HepG2 (cell line): Measurements from ENCODE around the gene POMGNT2. TPM values are rescaled to one million over a fixed set of nuclear protein-coding genes. Genes with fewer than 3 reads are reported as not detected.

Experiments used
- CCDC6 ChIP-seq: sonication (generic); formaldehyde crosslinking; IDR thresholded peaks from 2 replicates; pipeline ENCODE4 v1.8.1; 2022; ENCODE audit warnings: mild to moderate bottlenecking, missing genetic modification reagents, moderate library complexity
- CEBPG ChIP-seq: IDR thresholded peaks from 2 replicates; pipeline ENCODE4 v1.6.1; 2016
- ETV5 ChIP-seq: IDR thresholded peaks from 2 replicates; pipeline ENCODE4 v1.6.1; 2018; ENCODE audit warnings: missing biosample characterization, missing genetic modification reagents, inconsistent platforms, borderline replicate concordance
- FOSL2 ChIP-seq: sonication (generic); formaldehyde crosslinking; IDR thresholded peaks from 2 replicates; pipeline ENCODE4 v1.4.0; 2020; ENCODE audit warnings: missing genetic modification reagents
- GABPB1 ChIP-seq: IDR thresholded peaks from 2 replicates; pipeline ENCODE4 v1.6.1; 2016; ENCODE audit warnings: mild to moderate bottlenecking, missing genetic modification reagents, moderate library complexity, missing compliant biosample characterization
- HMG20A ChIP-seq: IDR thresholded peaks from 2 replicates; pipeline ENCODE4 v1.6.1; 2016; ENCODE audit warnings: borderline replicate concordance
- IKZF5 ChIP-seq: IDR thresholded peaks from 2 replicates; pipeline ENCODE4 v1.6.1; 2018; ENCODE audit warnings: missing genetic modification reagents, mild to moderate bottlenecking, missing compliant biosample characterization
- MAFK ChIP-seq, 2 experiments: IDR thresholded peaks in 1 of 2; conservative IDR thresholded peaks in 1 of 2; 2 replicates each; pipeline ENCODE4 v1.6.1; 2011; ENCODE audit warnings: improper control_type of control experiment in 2 of 2, low read length in 2 of 2
- ZFP36L1 ChIP-seq: sonication (generic); formaldehyde crosslinking; IDR thresholded peaks from 2 replicates; pipeline ENCODE4 v1.8.0; 2022; ENCODE audit warnings: mild to moderate bottlenecking, missing genetic modification reagents, moderate library complexity
- ZFX ChIP-seq: sonication (generic); formaldehyde crosslinking; IDR thresholded peaks from 2 replicates; pipeline ENCODE4 v1.4.0; 2020; ENCODE audit warnings: mild to moderate bottlenecking, low read depth, missing genetic modification reagents, moderate library complexity
- ZFYVE20 ChIP-seq: sonication (generic); formaldehyde crosslinking; IDR thresholded peaks from 2 replicates; pipeline ENCODE4 v1.8.0; 2023; ENCODE audit warnings: low read depth, mild to moderate bottlenecking, moderate library complexity, missing genetic modification reagents, borderline replicate concordance
- ZNF841 ChIP-seq: sonication (generic); formaldehyde crosslinking; IDR thresholded peaks from 2 replicates; pipeline ENCODE4 v1.8.1; 2023; ENCODE audit warnings: missing genetic modification reagents, borderline replicate concordance
- polyA plus RNA-seq, 8 experiments: library from polyadenylated mRNA; depleted of rRNA in 3 of 8; stranded (reverse) in 7 of 8; unstranded in 1 of 8; fragments of >200 nt; fragmentation: Illumina TruSeq in 4 of 8; extraction: Trizol in 4 of 8; gene quantifications; 2 replicates each; pipeline versions ENCODE4 v1.2.1 to v1.2.3, GENCODE V29; 2011 to 2016; ENCODE audit warnings: low read depth in 4 of 8, missing spikeins in 1 of 8, mixed read lengths in 1 of 8; ENCODE audit not compliant: insufficient read depth in 1 of 8
- total RNA-seq, 5 experiments: library from RNA; depleted of rRNA; stranded (reverse); fragments of >200 nt; fragmentation: Illumina TruSeq; extraction: Trizol; gene quantifications; 2 replicates each; pipeline ENCODE4 v1.2.3, GENCODE V29; 2016; ENCODE audit warnings: low read depth in 1 of 5
- TF ChIP-seq, protein P1 (sequence below): sonication (generic); formaldehyde crosslinking; IDR thresholded peaks from 2 replicates; pipeline ENCODE4 v1.4.0; 2020; ENCODE audit warnings: missing genetic modification reagents, mild to moderate bottlenecking, borderline replicate concordance
- TF ChIP-seq, protein P2 (sequence below): IDR thresholded peaks from 2 replicates; pipeline ENCODE4 v1.6.1; 2016; ENCODE audit warnings: missing compliant biosample characterization, missing genetic modification reagents, borderline replicate concordance

The POMGNT2 gene
- total and polyA plus RNA-seq, 2 of the 13 experiments (the other 11 are each of a cell fraction or from before 2014, with no cell fraction given) = 10.5 to 12.4 TPM

- TF ChIP-seq ZFX (0 out of 2 replicates have a peak, but pooled peaks have one; percentile 20), ZFP36L1 (CRISPR knock-in tag) (no peak), CEBPG (no peak), MAFK (conservative IDR thresholded peaks at IDR 0.05 in 1 of 2, IDR thresholded peaks at IDR 0.05 in 1 of 2; ENCODE audit: low read length in 2 of 2) (0 out of 4 replicates have a peak, but pooled peaks of 1 of the 2 experiments have one; percentile 13), ETV5 (CRISPR knock-in tag) (peak; percentile 77; the same call in 1 of the 2 replicates), CCDC6 (CRISPR knock-in tag) (no peak), FOSL2 (CRISPR knock-in tag) (peak; percentile 53), ZNF841 (no peak), HMG20A (CRISPR knock-in tag) (peak; percentile 79; the same call in 1 of the 2 replicates), ZFYVE20 (CRISPR knock-in tag) (no peak), IKZF5 (CRISPR knock-in tag) (peak; percentile 34; the same call in 1 of the 2 replicates), GABPB1 (peak; percentile 42; the same call in 1 of the 2 replicates)
- TF ChIP-seq, protein P1, sequence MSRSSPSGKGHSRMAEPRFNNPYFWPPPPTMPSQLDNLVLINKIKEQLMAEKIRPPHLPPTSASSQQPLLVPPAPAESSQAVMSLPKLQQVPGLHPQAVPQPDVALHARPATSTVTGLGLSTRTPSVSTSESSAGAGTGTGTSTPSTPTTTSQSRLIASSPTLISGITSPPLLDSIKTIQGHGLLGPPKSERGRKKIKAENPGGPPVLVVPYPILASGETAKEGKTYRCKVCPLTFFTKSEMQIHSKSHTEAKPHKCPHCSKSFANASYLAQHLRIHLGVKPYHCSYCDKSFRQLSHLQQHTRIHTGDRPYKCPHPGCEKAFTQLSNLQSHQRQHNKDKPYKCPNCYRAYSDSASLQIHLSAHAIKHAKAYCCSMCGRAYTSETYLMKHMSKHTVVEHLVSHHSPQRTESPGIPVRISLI (CRISPR knock-in tag) = no peak
- TF ChIP-seq, protein P2, sequence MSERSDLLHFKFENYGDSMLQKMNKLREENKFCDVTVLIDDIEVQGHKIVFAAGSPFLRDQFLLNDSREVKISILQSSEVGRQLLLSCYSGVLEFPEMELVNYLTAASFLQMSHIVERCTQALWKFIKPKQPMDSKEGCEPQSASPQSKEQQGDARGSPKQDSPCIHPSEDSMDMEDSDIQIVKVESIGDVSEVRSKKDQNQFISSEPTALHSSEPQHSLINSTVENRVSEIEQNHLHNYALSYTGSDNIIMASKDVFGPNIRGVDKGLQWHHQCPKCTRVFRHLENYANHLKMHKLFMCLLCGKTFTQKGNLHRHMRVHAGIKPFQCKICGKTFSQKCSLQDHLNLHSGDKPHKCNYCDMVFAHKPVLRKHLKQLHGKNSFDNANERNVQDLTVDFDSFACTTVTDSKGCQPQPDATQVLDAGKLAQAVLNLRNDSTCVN (CRISPR knock-in tag) = no peak
Observed at GRCh38 chr3:43142472-43142871, 36.6 kb upstream of the POMGNT2 start (continued).
